Keratinocyte (primary cell): ENCODE results near the gene HIF1A. TPM values are rescaled to one million over a fixed set of nuclear protein-coding genes. Genes with fewer than 3 reads are reported as not detected.
"Not testable (repeated sequence)": the region's sequence is repeated elsewhere in the genome, so short reads cannot be mapped to it uniquely, and the experiment has no call there.

Source experiments
- DNase-seq: peaks from one replicate; pipeline ENCODE4 v3.0.0-alpha.2; 2011; ENCODE audit warnings: low read depth, missing footprints, low spot score
- FAIRE-seq: peaks from 2 replicates; lab custom pipeline; 2011; peaks lifted over from hg19 to GRCh38; lab: Jason Lieb, UNC
- H2AFZ ChIP-seq: 2 replicates; pipeline ENCODE4 v1.6.0; 2012; ENCODE audit warnings: low read length, control low read depth, inconsistent platforms; ENCODE audit not compliant: control insufficient read depth
- H3K27ac ChIP-seq: 2 replicates; pipeline ENCODE4 v1.5.1; 2011; ENCODE audit warnings: low read length; ENCODE audit not compliant: control insufficient read depth, insufficient read depth
- H3K27me3 ChIP-seq: 3 replicates; pipeline ENCODE4 v1.6.0; 2011; ENCODE audit warnings: low read length; ENCODE audit not compliant: control insufficient read depth, insufficient read depth; ENCODE audit errors: extremely low read depth
- H3K36me3 ChIP-seq, 2 experiments: 2 replicates in 1 of 2; 3 replicates in 1 of 2; pipeline ENCODE4 v1.5.1; 2011; ENCODE audit warnings: low read length in 2 of 2, mild to moderate bottlenecking in 1 of 2; ENCODE audit not compliant: control insufficient read depth in 2 of 2, insufficient read depth in 2 of 2; ENCODE audit errors: extremely low read depth in 1 of 2
- H3K4me1 ChIP-seq: 3 replicates; pipeline ENCODE4 v1.5.1; 2011; ENCODE audit warnings: low read length; ENCODE audit not compliant: control insufficient read depth, insufficient read depth; ENCODE audit errors: extremely low read depth
- H3K4me2 ChIP-seq: 3 replicates; pipeline ENCODE4 v1.6.0; 2011; ENCODE audit warnings: low read depth, low read length; ENCODE audit not compliant: control insufficient read depth, insufficient read depth; ENCODE audit errors: extremely low read depth
- H3K4me3 ChIP-seq, 3 experiments: fragments of 200-600 bp in 1 of 3; sonication (generic) in 1 of 3; 2 replicates in 2 of 3; 3 replicates in 1 of 3; pipeline ENCODE4 v1.5.1; 2011 to 2016; ENCODE audit warnings: low read length in 3 of 3, mild to moderate bottlenecking in 3 of 3, control low read depth in 2 of 3, inconsistent platforms in 1 of 3, low read depth in 1 of 3, mixed read lengths in 1 of 3, mixed run types in 1 of 3, moderate library complexity in 1 of 3; ENCODE audit not compliant: control insufficient read depth in 2 of 3, insufficient read depth in 2 of 3; ENCODE audit errors: extremely low read depth in 1 of 3
- H3K79me2 ChIP-seq: 2 replicates; pipeline ENCODE4 v1.6.0; 2012; ENCODE audit warnings: low read length; ENCODE audit not compliant: control insufficient read depth, insufficient read depth
- H3K9ac ChIP-seq: 3 replicates; pipeline ENCODE4 v1.6.0; 2011; ENCODE audit warnings: low read length; ENCODE audit not compliant: control insufficient read depth, insufficient read depth; ENCODE audit errors: extremely low read depth
- H3K9me1 ChIP-seq: 3 replicates; pipeline ENCODE4 v1.6.0; 2011; ENCODE audit warnings: low read length; ENCODE audit not compliant: control insufficient read depth, insufficient read depth; ENCODE audit errors: extremely low read depth
- H3K9me3 ChIP-seq: 2 replicates; pipeline ENCODE4 v1.5.1; 2012; ENCODE audit warnings: low read depth, low read length; ENCODE audit not compliant: control insufficient read depth
- H4K20me1 ChIP-seq: 3 replicates; pipeline ENCODE4 v1.6.0; 2011; ENCODE audit warnings: low read length; ENCODE audit not compliant: control insufficient read depth, insufficient read depth; ENCODE audit errors: extremely low read depth
- EZH2 ChIP-seq: IDR thresholded peaks from one replicate; pipeline ENCODE4 v1.6.1; 2012; ENCODE audit warnings: inconsistent platforms, mild to moderate bottlenecking, low read length, moderate library complexity
- dilution Hi-C: fragments of 300-500 bp; cut with MboI; formaldehyde crosslinking; loops from one replicate; pipeline ENCODE4 v1.7.0; 2020; ENCODE audit warnings: low sequenced_read_pairs; ENCODE audit not compliant: extremely low pct_ligation_motif_present
- polyA plus RNA-seq, 5 experiments: library from polyadenylated mRNA; depleted of rRNA in 3 of 5; stranded (reverse) in 3 of 5; stranded (forward) in 1 of 5; unstranded in 1 of 5; fragments of >200 nt; gene quantifications; 1 replicate in 1 of 5; 2 replicates in 3 of 5; 3 replicates in 1 of 5; pipeline versions ENCODE4 v1.2.1 to v1.2.3, GENCODE V29; 2011 to 2012; ENCODE audit warnings: missing spikeins in 2 of 5, low read depth in 1 of 5, low replicate concordance in 1 of 5
- TF ChIP-seq, protein P1 (sequence below), 3 experiments: IDR thresholded peaks in 1 of 3; conservative IDR thresholded peaks in 1 of 3; optimal IDR thresholded peaks in 1 of 3; 2 replicates in 2 of 3; 3 replicates in 1 of 3; pipeline versions ENCODE3 to v1.5.1; 2011; ENCODE audit warnings: low read length in 3 of 3, mild to moderate bottlenecking in 3 of 3, moderate library complexity in 2 of 3, control low read depth in 1 of 3, inconsistent platforms in 1 of 3; ENCODE audit not compliant: insufficient read depth in 2 of 3; ENCODE audit errors: extremely low read depth in 1 of 3

HIF1A gene
- polyA plus RNA-seq, 1 donor (not counting 4 experiments of a cell fraction or from before 2014, with no cell fraction given), result 202 TPM

DNA sequence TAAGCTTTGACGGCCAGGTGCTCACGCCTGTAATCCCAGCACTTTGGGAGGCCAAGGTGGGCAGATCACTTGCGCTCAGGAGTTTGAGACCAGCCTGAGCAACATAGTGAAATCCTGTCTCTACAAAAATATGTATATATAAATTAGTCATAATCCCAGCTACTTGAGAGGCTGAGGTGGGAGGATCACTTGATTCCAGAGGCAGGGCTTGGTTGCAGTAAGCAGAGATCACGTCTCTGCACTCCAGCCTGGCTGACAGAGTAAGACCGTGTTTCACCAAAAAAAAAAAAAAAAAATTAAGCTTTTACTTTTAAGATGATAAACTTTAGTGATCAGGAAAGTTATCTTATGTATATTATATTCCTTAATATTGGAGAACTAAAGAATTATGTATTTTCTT lies 48.9 kb downstream of the HIF1A start:
- peaks cover 6% of the 10 kb centered on the region for H3K79me2 ChIP-seq
- peaks cover 19 to 25% of the 10 kb centered on the region in 2 experiments for H3K36me3 ChIP-seq
- no peaks in the 10 kb centered on the region for H3K27me3 ChIP-seq
- TF ChIP-seq, protein P1, sequence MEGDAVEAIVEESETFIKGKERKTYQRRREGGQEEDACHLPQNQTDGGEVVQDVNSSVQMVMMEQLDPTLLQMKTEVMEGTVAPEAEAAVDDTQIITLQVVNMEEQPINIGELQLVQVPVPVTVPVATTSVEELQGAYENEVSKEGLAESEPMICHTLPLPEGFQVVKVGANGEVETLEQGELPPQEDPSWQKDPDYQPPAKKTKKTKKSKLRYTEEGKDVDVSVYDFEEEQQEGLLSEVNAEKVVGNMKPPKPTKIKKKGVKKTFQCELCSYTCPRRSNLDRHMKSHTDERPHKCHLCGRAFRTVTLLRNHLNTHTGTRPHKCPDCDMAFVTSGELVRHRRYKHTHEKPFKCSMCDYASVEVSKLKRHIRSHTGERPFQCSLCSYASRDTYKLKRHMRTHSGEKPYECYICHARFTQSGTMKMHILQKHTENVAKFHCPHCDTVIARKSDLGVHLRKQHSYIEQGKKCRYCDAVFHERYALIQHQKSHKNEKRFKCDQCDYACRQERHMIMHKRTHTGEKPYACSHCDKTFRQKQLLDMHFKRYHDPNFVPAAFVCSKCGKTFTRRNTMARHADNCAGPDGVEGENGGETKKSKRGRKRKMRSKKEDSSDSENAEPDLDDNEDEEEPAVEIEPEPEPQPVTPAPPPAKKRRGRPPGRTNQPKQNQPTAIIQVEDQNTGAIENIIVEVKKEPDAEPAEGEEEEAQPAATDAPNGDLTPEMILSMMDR (optimal IDR thresholded peaks at IDR 0.05 in 1 of 3, IDR thresholded peaks at IDR 0.05 in 1 of 3, conservative IDR thresholded peaks at IDR 0.05 in 1 of 3; ENCODE audit: extremely low read depth in 1 of 3, insufficient read depth in 2 of 3, low read length in 3 of 3), result no peak
- no peak for TF ChIP-seq EZH2
- no peaks in the 10 kb centered on the region for H3K4me1 ChIP-seq
- no peaks in the 10 kb centered on the region for H4K20me1 ChIP-seq
- no peaks in the 10 kb centered on the region for H3K9me3 ChIP-seq
- dilution Hi-C loops, result loop anchor here (10.0 kb wide), 1 partner anchor 279 kb away; no protein-coding TSS in a partner anchor
- DNase-seq (no peak), FAIRE-seq (no peak)
- no peak overlapping the region for H2AFZ ChIP-seq
- no peak overlapping the region for H3K9ac ChIP-seq
- no peak overlapping the region for H3K4me2 ChIP-seq
- no peak overlapping the region for H3K27ac ChIP-seq
- no peaks in the 10 kb centered on the region for H3K9me1 ChIP-seq
- H3K4me3 ChIP-seq, result no peak overlapping the region

GRCh38 chr14:61746346-61746745 lies 51.0 kb downstream of the HIF1A start:
- H3K4me3 ChIP-seq, H3K4me1 ChIP-seq, H2AFZ ChIP-seq, H3K27ac ChIP-seq, DNase-seq, H4K20me1 ChIP-seq, H3K27me3 ChIP-seq, FAIRE-seq, H3K9me1 ChIP-seq, H3K4me2 ChIP-seq, H3K79me2 ChIP-seq, H3K9me3 ChIP-seq, H3K9ac ChIP-seq: not testable (repeated sequence)
- dilution Hi-C loops, result loop anchor here (10.0 kb wide), 1 partner anchor 282 kb away; no protein-coding TSS in a partner anchor
- H3K36me3 ChIP-seq, result peaks cover 13 to 15% of the 10 kb centered on the region in 2 experiments

- H3K27ac ChIP-seq, result no peak overlapping the region
- no peak overlapping the region for H2AFZ ChIP-seq
- no peaks in the 10 kb centered on the region for H3K9me3 ChIP-seq
- no peaks in the 10 kb centered on the region for H3K9me1 ChIP-seq
- dilution Hi-C loops, result loop anchor here (10.0 kb wide), 1 partner anchor 282 kb away; no protein-coding TSS in a partner anchor
- H3K27me3 ChIP-seq, result no peaks in the 10 kb centered on the region
- H3K79me2 ChIP-seq, result peaks cover 2% of the 10 kb centered on the region
- peaks cover 10% of the 10 kb centered on the region for H3K4me1 ChIP-seq
- DNase-seq, result no peak
- no peak for TF ChIP-seq EZH2
- TF ChIP-seq, protein P1 (optimal IDR thresholded peaks at IDR 0.05 in 1 of 3, IDR thresholded peaks at IDR 0.05 in 1 of 3, conservative IDR thresholded peaks at IDR 0.05 in 1 of 3; ENCODE audit: extremely low read depth in 1 of 3, insufficient read depth in 2 of 3, low read length in 3 of 3), result no peak
- no peak overlapping the region for H3K4me2 ChIP-seq
- FAIRE-seq, result no peak
- no peak overlapping the region for H3K9ac ChIP-seq
- H3K4me3 ChIP-seq, result no peak overlapping the region
- no peaks in the 10 kb centered on the region for H4K20me1 ChIP-seq
- H3K36me3 ChIP-seq, result peaks cover 12 to 13% of the 10 kb centered on the region in 2 experiments
Observed at GRCh38 chr14:61746881-61747280, 51.6 kb downstream of the HIF1A start.
